Kidney (tissue), 14 donors: ENCODE results near the gene TAGAP. TPM values are rescaled to one million over a fixed set of nuclear protein-coding genes. Genes with fewer than 3 reads are reported as not detected.

ENCODE experiments used
- DNase-seq, 5 donors: peaks; one replicate each; pipeline ENCODE4 v3.0.0-alpha.2; 2013 to 2020
- FAIRE-seq: peaks from 2 replicates; lab custom pipeline; 2012; peaks lifted over from hg19 to GRCh38; lab: Jason Lieb, UNC
- H3K27ac ChIP-seq, 2 donors: one replicate each; pipeline ENCODE4 v1.7.0; 2013; ENCODE audit warnings: low read depth in 2 of 2, low read length in 2 of 2, inconsistent platforms in 1 of 2
- H3K27me3 ChIP-seq: one replicate; pipeline ENCODE4 v1.7.1; 2013; ENCODE audit warnings: low read length, inconsistent platforms; ENCODE audit not compliant: control insufficient read depth, insufficient read depth
- H3K36me3 ChIP-seq, 3 donors: one replicate each; pipeline versions ENCODE4 v1.7.0 to v1.7.1; 2013; ENCODE audit warnings: low read length in 3 of 3, control low read depth in 1 of 3, inconsistent platforms in 1 of 3; ENCODE audit not compliant: insufficient read depth in 3 of 3, control insufficient read depth in 2 of 3
- H3K4me1 ChIP-seq, 3 donors: one replicate each; pipeline versions ENCODE4 v1.7.0 to v1.7.1; 2013; ENCODE audit warnings: low read length in 3 of 3, inconsistent platforms in 1 of 3, low read depth in 1 of 3; ENCODE audit not compliant: control insufficient read depth in 2 of 3, insufficient read depth in 2 of 3
- H3K4me3 ChIP-seq, 3 donors: one replicate each; pipeline versions ENCODE4 v1.7.0 to v1.8.1; 2013; ENCODE audit warnings: low read length in 3 of 3, control low read depth in 1 of 3, inconsistent platforms in 1 of 3
- H3K9ac ChIP-seq, 3 donors: one replicate each; pipeline versions ENCODE4 v1.7.0 to v1.7.1; 2013; ENCODE audit warnings: low read length in 3 of 3, control low read depth in 1 of 3, inconsistent platforms in 1 of 3
- H3K9me3 ChIP-seq, 3 donors: one replicate each; pipeline versions ENCODE4 v1.7.0 to v1.7.1; 2013; ENCODE audit warnings: low read length in 3 of 3, control low read depth in 1 of 3, inconsistent platforms in 1 of 3; ENCODE audit not compliant: control insufficient read depth in 2 of 3, insufficient read depth in 1 of 3
- CTCF ChIP-seq: IDR thresholded peaks from 3 replicates; pipeline ENCODE4 v1.5.1; 2012; ENCODE audit warnings: mild to moderate bottlenecking, moderate library complexity, borderline replicate concordance; ENCODE audit not compliant: insufficient read depth; ENCODE audit errors: extremely low read depth
- intact Hi-C: fragments of 100-400 bp; cut with DNase I; formaldehyde crosslinking; loops from one replicate; pipeline ENCODE4 v1.11.1; 2022
- polyA plus RNA-seq: library from polyadenylated mRNA; stranded (reverse); fragments of 350-450 nt; fragmentation: Illumina TruSeq; extraction: RNeasy Lipid Tissue Mini Kit (QIAGEN cat#74804); gene quantifications from one replicate; pipeline ENCODE4 v1.2.3, GENCODE V29; 2014; ENCODE audit warnings: low read depth, low replicate concordance; ENCODE audit not compliant: insufficient read depth
- total RNA-seq: library from RNA; stranded (reverse); fragmentation: NEBNext Ultra II Directional; extraction: Animal tissue kit (Norgen Biotek cat#: 25700); gene quantifications from one replicate; pipeline ENCODE4 v1.2.1, GENCODE V29; 2021
- donor health status: control.
- donor health status: control.
- donor health status: control.
- donor health status: control.
- donor health status: control.
- donor health status: DM: yes; HTN: yes; CAD: no.
- donor health status: Normal renal cell carcinoma (clear cell type).

The TAGAP gene
- total and polyA plus RNA-seq, 2 donors from 2014 or later: 0.45 to 8.8 TPM

GRCh38 chr6:159061146-159061545 is 16.4 kb upstream of the TAGAP start:
- no peak for FAIRE-seq
- no peak overlapping the region for H3K27ac ChIP-seq
- intact Hi-C loops: no loop called here

GRCh38 chr6:159059885-159060506 is 15.2 kb upstream of the TAGAP start:
- Histone ChIP-seq H3K27me3 (no peaks in the 10 kb centered on the region), H3K9me3 (no peaks in the 10 kb centered on the region), H3K9ac (no peak overlapping the region), H3K4me1 (peaks cover 0 to 3% (median 0%) of the 10 kb centered on the region in 3 donors), H3K27ac (no peak overlapping the region), H3K36me3 (no peaks in the 10 kb centered on the region), H3K4me3 (no peak overlapping the region)
- DNase-seq (no peak), FAIRE-seq (no peak)
- no peak for TF ChIP-seq CTCF
- intact Hi-C loops: no loop called here

More at GRCh38 chr6:159061146-159061545, 16.4 kb upstream of the TAGAP start:
- Histone ChIP-seq H3K9ac (no peak overlapping the region), H3K36me3 (no peaks in the 10 kb centered on the region), H3K9me3 (no peaks in the 10 kb centered on the region), H3K4me3 (no peak overlapping the region), H3K4me1 (peaks cover 0 to 3% (median 0%) of the 10 kb centered on the region in 3 donors), H3K27me3 (no peaks in the 10 kb centered on the region)
- no peak for TF ChIP-seq CTCF
- DNase-seq: no peak

- H3K27ac ChIP-seq: no peak overlapping the region
- intact Hi-C loops: no loop called here
- H3K9me3 ChIP-seq: no peaks in the 10 kb centered on the region
- peaks cover 0 to 3% (median 0%) of the 10 kb centered on the region in 3 donors for H3K4me1 ChIP-seq
- DNase-seq (no peak), FAIRE-seq (no peak)
- no peak for TF ChIP-seq CTCF
- no peak overlapping the region for H3K4me3 ChIP-seq
- H3K27me3 ChIP-seq: no peaks in the 10 kb centered on the region
- no peak overlapping the region for H3K9ac ChIP-seq
- no peaks in the 10 kb centered on the region for H3K36me3 ChIP-seq
Measured at GRCh38 chr6:159059141-159059540, 14.3 kb upstream of the TAGAP start.
